GM19372 (cell line): ENCODE results near the gene SPANXN4.

Experiments used
- ATAC-seq: cut with Tn5 transposase; IDR thresholded peaks from one replicate; pipeline ENCODE4 v1.9.1; 2021; ENCODE audit warnings: mild to moderate bottlenecking, low read depth, moderate library complexity; ENCODE audit not compliant: unreplicated experiment

The SPANXN4 gene, protein sequence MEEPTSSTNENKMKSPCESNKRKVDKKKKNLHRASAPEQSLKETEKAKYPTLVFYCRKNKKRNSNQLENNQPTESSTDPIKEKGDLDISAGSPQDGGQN

DNA sequence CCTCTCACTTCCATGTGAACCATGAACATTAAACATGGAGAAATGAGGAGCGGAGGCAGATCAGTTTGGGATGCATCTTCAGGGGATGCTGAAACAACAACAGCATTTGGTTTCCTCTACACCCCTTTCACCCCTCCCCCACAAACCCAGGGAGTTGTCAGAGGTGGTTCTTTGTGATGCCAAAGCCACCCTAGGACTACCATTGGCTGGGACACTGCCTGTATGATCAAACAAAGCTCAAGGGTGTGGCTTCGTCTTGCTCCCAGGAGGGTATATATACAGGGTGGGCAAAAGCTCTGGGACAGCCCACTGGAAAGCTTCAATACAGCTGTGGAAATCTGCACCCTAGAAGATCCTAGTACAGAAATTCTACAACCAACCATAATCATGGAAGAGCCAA lies at the start of gene SPANXN4:
Gene SPANXN4, plus strand, starts transcription at position 301 of the 400 bp plus-strand sequence. Its CDS starts 87 bp downstream, at position 388.
- no peak for ATAC-seq

DNA sequence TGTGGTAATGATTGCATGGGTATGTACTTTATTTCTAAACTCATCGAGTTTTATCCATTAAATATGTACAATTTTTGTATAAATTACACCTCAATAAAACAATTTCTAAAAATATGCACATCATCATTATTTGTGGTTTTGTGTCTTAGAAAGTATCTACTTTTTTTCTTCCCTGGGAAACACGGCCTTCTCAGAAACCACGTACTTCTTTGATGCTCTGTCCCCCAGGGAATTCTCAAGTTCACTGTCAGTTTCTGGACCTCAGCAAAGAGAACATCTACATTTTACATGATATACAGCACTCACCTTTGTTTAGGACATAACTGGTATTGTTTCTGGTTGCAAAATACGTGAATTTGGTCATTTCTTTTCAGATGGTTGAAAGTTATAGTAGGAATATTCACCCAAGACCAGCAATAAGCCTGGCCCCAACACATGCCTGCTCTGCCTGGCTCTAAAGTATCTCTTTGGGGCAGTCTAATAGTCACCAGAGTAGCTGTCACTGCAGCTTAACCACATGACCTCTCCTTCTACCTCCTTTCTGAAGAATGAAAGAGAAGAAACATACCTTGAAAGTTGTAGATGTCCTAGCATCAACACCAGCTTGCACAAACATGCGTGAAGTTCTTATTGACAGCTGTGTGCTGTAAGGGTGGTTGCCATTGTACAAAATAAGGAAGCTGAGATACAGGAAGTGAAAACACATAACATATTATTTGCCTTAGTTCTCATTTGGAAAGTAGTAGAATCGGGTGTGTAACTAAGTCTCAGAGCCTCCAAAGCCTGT lies 48.4 kb upstream of the SPANXN4 start:
- ATAC-seq = peak; percentile 82

DNA sequence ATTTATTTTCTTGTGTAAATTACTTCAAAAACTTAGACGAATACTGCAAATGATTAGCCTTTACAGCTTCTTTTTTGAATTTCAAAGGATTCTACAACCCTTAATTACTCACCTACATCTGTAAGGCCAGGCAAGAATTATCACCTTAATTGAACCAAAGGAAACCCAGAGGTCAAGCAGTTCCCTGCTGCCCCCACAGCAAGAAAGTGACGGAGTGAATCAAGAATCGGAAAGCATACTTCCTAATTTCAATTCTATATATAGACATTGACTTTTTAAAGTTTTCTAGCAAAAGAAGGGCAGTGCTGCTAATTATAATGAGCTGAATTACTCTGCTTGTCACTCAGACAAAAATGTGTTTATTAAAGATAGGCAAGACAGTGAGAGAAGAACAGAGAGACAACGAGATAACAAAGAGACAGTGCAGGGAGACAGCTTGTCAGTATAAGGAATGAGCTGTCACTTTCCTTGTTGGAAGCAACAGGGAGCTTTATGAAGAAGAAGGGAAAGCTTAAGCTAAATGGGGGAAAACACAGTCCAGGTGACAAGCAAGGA lies 47.5 kb upstream of the SPANXN4 start:
- ATAC-seq = peak; percentile 37

DNA sequence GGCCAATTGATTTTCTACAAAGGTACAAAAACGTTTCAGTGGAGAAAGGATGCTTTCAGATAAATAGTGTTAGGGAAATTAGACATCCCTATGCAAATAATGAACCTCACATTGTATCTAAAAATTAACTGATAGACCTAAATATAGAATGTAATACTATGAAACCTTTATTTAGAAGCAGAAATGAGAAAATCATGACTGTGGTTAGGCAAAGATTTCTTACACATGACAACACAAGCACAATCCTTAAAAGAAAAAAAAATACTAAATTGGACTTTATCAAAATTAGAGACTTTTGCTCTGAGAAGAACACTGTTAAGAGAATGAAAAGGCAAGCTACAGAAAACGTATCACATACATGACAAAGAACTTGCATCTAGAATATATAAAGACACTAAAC lies 43.0 kb upstream of the SPANXN4 start:
- ATAC-seq = no peak

DNA sequence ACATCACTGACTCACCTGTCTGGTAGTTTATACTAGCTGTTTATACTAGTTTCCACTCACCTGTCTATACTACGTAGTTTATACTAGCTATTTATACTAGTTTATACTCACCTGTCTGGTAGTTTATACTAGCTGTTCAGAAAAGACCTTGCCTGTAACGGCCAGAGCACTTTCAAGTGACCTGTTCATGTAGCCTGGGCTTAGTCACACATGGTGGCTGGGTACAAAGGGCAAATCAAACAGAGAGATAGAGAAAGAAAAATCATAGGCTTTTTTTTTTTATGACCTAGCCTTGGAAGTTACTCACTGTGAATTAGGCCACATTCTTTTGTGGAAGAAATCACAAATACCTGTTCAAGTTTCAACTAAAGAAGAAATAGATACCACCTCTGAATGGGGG lies 30.7 kb upstream of the SPANXN4 start:
- no peak for ATAC-seq

DNA sequence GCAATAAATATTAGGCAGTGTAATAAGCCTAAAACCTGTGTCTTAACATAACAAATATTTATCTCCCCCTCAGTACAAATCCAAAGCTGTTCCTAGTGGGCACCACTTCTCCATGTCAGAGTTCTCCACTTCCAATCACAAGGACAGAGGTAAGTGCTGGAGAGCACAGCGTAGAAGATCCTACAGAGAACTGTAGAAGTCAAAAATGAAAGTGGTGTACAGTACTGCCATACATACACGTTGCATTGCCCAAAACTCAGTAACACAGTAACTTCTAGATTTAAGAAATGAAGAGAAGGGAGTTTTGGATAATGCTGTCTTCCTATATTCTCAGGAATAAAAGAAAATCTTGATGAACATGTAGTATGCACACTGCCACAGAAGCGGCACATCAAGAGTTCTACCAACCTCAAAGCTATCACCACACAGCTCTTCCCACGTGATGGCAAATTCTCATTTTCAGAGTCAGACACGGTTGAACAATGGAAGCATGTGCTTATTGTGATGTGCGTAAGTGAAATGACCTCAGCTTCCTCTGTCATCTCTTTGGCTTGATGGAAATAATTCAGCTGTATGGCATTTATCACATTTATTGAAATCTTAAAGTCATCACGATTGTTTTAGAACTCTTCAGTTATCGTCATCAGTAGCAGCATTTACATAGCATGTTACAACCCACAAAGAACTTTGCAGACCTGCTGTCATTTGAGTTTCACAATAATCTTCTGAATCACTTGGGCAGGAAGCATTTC lies 27.1 kb upstream of the SPANXN4 start:
- no peak for ATAC-seq

DNA sequence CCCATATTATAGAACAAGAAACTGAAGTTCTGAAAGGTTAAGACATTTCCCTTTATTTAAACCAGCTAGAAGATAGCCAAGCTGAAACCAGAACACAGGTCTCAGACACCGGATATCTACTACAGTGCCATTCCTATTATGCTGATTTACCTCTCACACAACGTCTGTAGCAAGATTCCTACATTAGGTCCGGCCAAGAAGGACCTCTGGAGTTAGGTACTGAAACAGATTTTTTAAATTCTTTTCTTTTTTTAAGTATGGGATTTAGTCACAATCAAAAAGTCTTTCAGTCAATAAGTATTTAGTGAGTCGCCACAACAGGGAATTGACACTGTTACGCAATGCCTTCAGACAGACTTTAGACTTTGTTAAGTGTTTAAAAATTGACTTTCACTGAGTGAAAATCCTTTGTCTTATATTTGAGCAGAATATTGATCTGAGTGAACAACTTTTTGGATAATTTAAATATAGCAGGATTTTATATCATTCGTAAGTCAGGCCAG lies 26.5 kb upstream of the SPANXN4 start:
- no peak for ATAC-seq

DNA sequence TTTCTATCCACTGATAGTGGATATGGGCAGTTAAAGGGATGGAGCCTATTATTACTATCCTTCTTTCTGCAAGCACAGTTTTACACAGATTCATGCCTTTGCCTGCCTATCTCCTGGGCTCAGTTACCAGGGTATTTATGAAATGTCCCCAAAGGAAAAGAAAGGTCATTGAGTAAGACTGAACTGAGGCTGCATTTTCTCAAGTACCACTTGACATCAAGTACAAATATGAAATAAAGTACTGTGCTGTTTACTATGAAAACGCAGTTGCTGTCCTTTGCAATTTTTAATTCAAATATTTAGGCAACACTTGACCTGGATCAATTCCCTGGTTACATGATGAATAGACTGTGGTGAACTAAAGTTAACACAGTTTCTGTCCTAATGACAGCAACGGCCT lies 23.5 kb upstream of the SPANXN4 start:
- ATAC-seq = no peak

DNA sequence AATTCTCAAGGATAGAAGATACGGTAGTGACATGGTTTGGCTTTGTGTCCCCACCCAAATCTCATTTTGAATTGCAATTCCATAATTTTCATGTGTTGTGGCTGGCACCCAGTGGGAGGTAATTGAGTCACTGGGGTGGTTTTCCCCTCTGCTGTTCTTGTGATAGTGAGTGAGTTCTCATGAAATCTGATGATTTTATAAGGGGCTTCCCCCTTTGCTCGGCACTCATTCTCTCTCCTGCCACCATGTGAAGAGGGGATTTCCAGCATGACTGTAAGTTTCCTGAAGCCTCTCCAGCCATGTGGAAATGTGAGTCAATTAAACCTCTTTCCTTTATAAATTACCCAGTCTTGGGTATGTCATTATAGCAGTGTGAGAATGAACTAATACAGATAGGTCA lies 8.5 kb upstream of the SPANXN4 start:
- no peak for ATAC-seq

DNA sequence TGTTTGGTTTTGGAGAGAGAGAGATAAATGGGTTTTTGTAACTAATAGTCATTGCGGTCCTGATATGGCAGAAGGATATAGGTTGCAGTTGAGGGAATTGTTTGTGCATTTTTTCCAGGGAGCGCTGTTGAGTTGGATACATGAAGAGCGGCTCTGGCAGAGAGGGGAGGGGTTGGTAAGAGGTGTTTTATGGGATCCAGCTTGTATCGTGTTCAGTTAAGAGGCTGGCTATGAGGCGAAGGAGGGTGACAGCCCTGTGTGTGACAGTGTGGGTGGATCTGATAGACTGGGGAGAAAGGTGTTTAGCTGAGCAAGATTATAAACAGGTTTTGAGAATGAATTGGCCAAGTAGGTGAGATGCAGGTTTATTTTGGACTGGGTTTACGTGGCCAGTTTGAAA lies 1.5 kb downstream of the SPANXN4 start:
- no peak for ATAC-seq

DNA sequence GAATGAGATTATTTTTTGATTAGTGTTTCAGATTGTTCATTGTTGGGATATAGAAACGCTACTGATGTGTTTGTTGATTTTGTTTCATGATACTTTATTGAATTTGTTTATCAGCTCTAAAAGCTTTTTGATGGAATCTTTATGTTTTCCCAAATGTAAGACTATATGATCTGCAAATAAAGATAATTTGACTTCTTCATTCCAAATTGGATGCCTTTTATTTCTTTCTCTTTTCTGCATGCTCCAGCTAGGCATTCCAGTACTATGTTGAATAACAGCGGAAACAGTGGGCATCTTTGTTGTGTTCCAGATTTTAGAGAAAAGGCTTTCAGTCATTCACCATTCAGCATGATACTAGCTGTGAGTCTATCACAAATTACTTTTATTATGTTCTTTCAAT lies 21.8 kb downstream of the SPANXN4 start:
- ATAC-seq = no peak

DNA sequence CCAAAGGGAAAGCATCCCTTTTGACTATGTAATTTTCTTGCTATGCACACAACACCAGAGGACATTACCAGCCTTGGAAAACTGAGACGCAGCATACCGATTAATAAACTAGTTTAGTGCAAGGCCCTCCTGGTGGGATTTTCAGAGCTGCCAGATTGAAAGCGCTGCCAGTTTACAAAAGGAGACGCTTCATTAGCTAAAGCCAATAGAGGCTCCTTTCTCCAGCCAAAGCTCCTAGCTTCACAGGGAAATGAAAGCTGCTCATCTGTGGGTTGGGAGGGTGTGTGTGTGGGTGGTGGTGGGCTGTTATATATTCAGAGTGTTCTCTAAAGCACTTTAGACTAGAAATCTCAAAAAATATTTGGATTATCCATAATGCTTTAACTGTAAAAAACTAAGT lies 32.4 kb downstream of the SPANXN4 start:
- ATAC-seq = no peak

DNA sequence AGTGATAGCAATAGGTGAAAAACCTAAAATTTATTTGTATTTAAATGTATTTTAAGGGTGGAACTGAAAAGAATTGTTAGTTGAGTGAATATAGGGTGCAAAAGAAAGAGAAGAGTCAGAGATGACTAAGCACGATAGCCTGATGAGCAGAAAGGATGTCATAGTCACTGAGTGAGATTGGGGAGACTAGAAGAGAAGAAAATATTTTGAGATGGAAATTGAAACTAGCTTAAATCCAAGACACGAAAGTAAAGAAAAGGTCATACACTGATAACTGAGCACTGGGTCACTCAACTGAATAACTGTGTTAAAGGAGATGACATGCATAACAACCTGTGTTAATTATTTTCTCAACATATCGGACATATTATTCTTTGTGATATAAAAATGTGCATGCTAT lies 55.5 kb downstream of the SPANXN4 start:
- no peak for ATAC-seq

DNA sequence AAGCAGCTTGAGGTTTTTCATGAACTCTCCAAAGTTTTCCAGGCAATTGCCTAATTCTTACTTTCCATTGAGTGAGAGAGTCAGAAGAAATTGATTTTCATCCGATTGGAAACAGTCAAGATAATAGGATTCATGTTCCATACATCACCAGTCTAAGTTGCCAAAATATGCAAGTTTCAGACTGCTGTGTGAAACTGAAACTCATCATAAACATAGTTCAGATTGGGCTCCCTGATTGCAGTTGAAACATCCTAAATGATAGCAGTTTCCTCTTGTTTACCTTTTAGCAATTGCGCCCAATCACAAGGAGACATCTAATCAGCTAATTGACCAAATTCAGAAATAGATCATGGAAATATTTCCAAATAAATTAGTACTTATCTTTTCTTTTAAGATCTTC lies 56.8 kb downstream of the SPANXN4 start:
- no peak for ATAC-seq
